ENCODE measurements around the gene ARHGEF7.

The ARHGEF7 gene

DNA sequence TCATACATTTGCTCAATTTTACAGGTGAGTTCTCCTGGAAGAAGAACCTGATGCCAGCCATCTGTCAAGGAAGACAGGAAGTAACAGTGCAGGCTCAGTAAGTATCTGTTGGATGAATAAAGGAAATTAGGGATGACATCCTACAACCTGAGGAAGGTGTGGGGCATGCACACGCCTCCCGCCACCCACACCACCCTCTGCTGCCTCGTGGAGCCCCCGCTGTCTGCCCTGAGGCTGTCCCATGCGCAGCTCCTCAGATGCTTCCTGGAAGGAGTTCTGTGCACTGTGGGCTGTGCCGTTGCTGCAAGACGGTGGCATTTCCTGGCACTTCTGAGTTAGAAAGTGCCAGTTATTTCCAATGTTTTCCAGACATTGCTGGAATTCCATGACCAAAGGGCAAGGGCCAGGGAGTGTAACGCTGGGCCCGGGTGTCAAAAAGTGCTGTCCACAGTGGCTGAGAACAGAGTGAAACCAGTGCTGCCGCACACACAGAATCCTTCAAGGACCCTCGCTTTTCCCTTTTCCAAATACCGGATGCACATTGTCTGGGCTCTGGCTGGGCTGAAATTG is 201.1 kb downstream of the ARHGEF7 start:
- DNase-seq = no peak

DNA sequence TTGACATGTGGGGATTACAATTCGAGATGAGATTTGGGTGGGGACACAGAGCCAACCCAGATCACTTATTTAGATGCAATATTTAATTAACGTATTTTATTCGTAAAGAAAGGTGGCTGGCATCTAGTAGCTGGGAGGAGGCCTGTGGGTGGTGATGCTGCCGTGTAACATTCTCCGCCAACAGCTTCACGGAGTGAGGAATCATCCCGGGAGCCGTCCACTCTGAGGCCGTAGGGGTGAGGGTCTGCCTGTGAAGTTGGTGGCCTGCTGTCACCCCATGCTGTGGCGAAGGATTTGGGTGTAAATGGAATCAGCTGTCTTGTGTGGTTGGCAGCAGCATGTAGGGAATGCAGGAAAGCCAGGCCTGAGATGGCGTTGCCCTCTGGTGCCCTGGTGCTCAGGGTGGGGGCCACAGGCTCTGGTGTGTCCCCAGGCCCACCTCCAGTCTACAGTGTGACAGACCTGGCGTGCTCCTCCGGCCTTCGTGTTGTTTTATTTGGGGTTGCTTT is 202.0 kb downstream of the ARHGEF7 start:
- no peak for DNase-seq

DNA sequence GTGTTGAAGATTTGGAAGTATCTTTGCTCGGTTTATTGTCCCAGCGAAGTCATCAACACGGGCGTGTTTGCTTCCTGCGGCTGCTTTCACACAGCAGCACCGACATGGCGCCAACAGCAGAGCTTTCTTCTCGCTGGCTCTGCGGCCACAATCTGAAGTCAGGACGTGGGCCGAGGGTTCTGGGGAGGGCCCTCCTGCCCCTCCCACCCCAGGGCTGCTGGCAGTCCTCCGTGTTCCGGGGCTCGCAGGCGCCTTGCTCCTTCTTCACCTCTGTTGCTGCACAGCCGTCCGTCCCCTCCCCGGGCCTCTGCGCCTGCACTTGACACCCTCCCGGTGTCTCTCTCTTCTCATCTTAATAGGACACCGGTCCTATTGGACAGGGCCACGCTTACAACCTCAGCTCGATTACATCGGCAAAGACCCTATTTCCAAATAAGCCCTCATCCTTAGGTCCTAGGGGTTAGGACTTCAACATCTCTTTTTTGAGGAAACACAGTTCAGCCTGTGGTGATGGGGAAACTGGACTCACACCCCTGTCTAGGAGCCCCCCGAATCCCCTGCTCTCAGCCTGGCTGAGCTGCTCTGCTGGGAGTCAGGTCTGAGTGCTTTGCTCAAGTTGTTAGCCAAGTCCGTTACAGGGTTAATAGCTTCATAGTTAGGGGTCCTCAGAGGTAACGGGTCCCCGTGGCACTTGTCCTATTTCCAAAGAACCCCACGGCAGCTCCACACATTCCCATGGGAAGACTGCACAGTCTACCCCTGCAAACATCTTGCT is 202.6 kb downstream of the ARHGEF7 start:
- DNase-seq = no peak

DNA sequence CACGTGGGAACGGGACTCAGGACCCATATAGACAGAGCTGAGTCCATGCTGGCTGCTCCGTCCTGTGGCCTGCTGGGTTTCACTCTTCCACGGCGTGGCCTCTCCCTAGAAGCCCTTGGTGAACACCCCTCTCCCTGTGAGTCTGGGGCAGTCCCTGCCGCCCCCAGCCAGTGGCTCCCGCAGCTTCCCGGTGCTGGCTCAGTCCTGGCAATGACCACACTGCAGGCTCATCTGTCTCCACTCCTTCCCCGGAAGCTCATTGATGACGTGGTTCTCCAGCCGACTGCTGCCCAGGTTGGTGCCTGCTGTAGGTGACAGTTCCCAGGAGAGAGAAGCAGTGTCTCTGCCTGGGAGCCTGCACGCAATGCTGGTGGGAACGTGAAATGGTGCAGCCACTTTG is 203.3 kb downstream of the ARHGEF7 start:
- DNase-seq = no peak

DNA sequence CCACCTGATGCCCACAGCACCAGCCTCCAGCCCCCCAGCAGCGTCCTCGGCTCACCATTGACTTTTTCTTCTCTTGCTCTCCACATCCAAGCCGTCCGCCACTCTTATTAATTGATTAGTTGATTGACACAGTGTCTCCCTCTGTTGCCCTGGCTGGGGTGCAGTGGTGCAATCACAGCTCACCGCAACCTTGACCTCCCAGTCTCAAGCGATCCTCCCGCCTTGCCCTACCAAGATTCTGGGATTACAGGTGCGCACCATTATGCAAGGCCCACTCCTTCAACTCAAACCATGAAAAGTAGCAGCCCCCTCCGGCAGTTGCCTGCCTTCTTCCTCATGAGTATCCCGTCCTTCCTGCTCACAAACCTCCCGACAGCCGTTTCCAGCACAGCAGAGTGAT is 204.4 kb downstream of the ARHGEF7 start:
- no peak for DNase-seq

DNA sequence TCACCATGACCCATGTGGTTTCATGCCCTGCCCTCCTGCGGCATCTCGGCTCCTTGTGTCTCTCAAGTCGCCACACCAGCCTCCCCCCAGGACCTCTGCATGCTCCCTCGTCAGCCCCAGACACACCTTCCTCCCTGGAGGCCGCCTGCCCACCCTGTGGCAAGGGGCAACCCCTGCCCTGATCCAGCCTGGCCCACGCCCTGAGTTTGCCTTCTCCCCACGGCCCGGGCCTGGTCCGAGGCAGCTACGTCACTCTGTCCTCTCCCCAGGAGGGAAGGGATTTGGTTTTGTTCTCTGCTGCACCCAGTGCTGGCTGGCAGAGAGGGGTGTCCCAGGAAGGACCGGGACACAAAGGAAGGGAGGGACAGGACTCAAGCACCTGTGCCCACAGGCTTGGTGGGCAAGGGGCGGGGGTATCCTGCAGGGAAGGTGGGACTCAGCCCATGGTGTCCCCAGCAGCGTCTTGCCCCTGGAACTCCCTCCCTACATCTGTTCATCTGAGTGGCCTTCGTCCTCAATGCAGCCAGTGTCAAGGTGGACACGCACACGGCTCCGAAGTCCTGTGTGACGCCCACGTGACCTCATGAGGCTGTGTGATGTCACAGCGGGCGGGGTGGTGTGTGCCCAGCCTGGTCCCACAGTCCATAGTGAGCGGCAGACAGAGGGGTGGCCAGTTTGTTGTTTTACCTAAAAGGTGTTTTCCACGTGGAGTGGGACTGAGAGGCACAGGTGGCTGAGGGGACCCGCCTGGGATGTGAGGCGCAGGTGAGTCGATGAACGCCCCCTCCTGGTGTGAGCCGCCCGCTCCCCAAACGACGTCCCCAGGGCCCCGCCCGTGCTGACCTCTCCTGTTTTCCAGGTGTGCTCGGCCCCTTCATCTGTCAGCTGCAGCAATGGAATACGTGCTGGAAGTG is 205.1 kb downstream of the ARHGEF7 start, which contains the start of gene TEX29:
TSS of gene TEX29 (plus strand) at position 645 of the 914 bp plus-strand sequence. CDS start at position 894, 249 bp downstream.
- no peak for DNase-seq

DNA sequence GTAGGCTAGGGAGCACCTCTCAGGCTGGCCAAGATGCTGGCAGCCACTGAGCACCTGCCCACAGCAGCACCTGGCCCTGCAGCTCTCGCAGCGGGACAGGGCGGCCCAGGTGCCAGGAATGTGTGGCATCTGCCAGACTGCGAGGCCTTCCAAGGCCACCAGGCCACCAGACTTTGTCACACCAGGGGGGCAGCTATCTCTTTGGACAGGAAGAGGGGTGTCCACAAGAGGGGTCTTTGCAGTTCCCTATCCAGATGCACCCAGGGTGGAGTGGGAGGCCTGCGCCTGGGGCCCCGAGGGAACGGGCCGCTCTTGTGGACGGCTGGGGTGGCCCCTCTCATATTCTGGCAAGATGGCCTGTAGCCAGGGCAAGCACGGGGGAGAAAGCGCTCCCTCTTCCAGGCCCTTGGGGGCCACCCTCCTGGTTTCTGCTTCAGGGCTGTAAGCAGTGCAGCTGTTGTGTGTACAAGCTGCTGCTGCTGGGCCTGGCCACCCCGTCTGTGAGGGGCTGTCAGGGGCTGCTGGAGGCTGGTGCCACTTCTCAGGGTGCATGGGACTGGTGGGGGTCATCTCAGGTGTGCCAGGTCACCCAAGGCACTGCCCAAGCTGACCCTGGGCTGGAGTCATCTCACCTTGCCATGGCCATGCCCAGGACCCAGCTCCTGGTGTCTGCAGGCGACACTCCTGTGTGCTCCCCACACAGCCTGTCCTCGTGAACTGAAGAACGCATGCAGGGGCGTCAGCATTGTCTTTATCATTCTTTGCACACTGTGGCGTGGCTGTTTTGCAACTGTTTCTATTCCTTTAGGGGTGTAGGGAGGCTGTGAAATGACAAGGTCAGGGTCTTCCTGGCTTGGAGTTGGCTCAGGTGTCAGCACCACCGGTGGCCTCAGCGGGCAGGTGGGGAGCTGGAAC is 207.1 kb downstream of the ARHGEF7 start:
- no peak for DNase-seq

DNA sequence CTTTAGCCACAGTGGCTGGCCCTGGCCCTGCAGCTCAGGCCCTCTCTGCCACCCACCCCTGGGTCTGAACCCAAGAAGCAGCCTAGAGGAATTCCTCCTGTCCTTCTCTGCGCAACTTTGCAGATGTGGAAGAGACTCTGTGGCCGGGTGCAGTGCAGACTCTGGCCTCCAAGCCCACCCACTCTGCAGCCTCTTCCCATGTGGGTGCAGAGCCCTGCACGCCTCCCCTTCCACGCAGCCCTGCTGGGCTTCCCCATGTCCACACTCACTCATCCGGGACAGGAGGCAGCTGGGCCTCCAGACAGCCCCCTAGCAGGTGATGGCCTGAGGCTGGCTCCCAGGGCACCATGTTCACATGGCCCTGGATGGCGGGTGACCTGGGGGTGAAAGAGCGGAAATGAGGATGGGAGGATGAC is 207.8 kb downstream of the ARHGEF7 start:
- no peak for DNase-seq

DNA sequence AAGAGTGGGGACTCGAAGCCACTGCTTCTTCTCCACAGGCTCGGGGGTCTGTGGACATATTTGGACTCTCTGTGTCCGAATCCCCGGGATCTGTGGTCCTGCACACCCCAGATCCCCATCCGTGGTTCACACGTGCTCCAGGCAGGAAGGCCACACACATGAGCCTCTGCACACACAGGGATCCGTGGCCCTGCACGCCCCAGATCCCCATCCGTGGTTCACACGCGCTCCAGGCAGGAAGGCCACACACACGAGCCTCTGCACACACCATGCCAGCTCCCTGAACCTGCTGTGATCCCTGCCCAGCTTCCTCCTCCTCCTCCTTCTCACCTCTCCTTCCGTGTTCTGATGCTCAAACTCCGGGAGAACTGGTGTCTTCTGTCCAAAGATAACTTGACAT is 208.4 kb downstream of the ARHGEF7 start:
- no peak for DNase-seq

DNA sequence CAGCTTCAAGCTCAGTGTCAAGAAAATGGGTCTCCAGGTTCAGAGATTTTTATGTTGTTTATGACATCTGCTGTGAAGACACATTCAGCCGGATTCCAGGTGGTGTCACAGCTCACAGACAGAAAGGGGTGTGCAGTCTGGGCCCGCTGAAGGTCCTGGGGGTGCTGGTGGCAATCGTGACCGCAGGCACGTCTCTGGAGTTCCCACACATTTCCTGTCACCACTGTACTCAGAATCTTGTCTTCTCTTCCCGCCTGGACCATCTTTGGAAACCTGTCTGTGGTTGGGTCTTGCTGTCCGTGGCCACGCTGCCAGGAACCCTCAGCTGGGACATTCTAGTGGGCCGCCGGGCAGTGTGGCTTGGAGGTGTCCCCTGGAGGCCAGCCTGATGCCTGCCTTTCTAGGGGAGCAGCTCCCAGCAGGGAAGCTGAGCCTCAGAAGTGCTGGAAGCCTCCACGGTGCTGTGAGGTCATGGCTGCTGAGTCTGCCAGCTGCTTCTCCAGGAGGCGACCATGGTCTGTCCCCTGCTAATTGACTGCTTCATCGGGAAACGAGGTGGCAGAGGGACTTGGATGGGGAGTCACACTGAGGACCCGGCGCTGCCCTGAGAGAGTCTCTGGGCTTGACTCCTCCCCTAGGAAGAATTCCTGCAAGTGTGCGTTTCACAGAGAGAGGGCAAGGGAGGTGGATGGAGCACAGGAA is 209.0 kb downstream of the ARHGEF7 start:
- DNase-seq = no peak

DNA sequence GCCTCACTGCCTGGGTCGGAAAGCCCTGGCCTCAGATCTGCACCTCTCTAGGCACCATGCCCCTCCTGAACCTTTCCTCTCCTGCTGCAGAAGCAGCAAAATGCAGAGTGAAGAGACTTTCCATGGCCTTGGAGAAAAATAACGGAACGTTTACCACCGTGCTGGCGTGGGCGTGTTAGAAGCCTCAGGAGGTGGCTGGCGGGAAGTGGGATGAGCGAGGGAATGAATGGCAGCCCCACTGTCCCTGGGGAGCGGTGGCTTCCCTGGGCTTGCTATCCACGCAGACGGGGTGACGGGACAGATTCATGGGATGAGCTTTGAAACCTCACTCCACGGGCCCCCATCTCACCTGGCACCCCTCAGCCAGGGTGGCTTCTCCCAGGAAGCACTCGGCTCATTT is 209.6 kb downstream of the ARHGEF7 start:
- no peak for DNase-seq

DNA sequence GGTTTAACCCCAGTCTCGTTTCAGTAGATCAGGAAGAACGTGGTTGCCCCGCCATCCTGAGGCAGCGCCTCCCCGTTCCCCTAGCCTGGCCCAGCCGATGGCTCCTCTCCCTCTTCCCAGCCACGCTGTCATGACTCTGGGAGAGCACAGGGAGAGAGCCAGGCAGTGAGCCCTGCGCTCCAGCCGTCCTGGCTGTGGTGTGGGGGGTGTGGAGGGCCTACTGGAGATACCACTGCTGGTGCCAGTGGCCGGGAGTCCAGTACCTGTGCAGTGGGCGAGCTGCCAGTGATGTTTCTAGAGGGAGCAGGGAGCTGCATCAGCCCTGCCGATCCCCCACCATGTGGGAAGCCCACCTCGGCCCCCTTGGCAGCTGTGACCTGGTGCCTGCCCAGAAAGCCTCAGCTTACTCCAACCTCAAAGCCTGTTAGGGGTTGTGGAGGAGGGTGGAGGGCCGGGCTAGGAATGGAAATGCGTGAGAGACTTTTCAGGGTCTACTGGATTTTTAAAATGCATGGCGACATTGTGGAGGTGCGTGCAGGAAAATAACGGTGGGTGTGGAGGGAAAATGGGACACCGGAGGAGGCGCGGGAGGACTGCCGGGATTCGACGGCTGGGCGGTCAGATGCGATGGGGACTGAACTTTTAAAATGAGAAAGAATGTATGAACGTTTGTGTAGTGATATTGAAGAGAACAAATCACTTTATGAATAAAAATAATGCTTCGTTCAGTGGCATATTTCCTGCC is 210.2 kb downstream of the ARHGEF7 start:
- DNase-seq = no peak

DNA sequence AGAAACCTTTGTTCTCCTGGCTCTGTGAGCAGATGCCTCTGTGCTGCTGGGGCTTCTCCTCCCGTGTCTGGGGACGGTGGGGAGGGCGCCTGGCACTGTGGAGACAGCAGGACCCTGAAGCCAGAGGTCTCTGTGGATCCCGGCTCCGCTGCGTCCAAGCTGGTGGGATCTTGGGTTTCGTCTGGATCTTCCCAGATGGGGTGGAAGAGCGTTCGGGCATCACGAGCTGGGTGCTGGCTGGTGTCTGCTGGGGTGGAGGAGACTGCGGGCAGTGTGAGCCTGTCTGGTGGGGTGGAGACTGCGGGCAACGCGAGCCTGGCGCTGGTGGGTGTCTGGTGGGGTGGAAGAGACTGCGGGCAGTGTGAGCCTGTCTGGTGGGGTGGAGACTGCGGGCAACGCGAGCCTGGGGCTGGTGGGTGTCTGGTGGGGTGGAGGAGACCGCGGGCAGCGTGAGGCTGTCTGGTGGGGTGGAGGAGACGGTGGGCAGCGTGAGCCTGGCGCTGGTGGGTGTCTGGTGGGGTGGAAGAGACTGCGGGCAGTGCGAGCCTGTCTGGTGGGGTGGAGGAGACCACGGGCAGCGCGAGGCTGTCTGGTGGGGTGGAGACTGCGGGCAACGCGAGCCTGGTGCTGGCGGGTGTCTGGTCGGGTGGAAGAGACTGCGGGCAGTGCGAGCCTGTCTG is 211.0 kb downstream of the ARHGEF7 start:
- no peak for DNase-seq

DNA sequence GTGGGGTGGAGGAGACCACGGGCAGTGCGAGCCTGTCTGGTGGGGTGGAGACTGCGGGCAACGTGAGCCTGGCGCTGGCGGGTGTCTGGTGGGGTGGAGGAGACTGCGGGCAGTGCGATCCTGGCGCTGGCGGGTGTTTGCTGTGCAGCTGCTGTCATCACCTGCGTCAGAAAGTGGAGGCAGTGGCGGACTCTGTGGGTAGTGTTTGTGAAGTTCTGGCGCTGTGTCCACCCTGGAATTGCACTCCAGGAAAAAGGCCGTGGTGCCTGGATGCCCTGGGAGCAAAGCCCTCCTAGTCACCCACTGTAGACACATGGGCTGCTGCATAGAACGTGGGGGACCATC is 211.5 kb downstream of the ARHGEF7 start:
- DNase-seq = no peak

DNA sequence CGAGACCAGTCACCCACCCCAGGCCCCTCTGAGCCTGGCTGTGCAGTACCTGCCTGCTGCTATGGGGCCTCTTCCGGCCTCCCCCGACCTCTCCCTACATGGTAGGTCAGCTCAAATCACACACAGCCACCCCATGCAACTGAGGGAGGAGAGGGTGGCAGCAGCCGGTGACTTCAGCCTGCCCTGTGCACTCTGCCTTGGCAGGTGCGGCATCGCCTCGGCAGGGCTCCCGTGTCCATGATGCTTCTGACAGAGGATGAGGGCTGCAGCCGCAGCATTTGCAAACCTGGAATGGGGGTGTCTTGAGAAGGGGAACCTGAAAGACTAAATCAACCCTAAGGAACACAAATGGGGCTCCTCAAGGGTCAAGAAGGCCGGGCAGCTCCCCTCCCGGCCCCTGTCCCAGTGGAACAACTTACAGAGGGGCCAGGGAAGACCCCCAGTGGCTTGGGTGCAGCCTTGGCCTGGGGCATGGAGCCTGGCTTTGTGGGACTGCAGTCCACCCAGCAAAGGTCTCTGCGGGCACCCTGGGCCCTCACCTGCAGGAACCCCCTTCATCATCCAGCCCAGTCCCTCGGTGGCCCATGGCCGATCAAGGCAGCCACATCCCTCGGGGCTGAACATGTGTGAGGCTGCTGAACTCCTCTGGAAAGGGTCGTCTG is 212.0 kb downstream of the ARHGEF7 start:
- no peak for DNase-seq

DNA sequence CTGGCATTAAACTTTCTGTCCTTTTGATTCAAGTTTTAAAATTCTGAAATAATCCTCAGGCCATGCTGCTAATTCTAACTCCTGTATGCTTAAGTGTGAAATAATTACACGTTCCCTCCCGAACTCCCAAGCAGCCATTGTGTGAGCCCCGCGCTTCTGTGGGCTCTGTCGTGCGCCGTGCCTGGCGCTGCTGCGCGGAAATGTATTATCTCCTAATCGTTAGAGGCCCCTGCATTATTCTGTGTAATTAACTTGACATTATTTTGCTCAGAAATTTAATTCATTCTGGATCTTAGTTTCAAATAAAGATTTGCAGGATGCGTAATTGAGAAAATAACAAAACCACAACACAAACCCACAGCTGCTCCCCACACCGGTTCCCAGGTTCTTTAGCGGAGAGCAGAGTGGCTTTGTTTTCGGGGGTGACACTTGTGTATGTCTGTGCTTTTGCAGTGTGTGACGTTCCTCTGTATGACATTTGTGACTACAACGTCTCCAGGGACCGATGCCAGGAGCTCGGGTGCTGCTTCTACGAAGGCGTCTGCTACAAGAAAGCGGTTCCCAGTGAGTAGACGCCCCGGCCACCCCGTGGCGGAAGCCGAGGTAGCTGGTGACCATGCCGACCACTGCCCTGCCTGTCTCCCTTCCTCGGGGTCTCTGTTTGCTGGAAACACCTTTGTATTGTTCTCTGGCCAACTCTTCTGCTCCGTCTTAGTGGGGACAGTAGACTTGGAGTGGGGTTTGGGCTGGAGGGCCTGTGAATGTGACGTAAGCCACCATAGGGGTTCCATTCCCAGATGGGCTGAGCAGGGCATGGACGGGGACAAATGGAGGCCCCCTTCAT is 212.8 kb downstream of the ARHGEF7 start:
- DNase-seq = no peak

DNA sequence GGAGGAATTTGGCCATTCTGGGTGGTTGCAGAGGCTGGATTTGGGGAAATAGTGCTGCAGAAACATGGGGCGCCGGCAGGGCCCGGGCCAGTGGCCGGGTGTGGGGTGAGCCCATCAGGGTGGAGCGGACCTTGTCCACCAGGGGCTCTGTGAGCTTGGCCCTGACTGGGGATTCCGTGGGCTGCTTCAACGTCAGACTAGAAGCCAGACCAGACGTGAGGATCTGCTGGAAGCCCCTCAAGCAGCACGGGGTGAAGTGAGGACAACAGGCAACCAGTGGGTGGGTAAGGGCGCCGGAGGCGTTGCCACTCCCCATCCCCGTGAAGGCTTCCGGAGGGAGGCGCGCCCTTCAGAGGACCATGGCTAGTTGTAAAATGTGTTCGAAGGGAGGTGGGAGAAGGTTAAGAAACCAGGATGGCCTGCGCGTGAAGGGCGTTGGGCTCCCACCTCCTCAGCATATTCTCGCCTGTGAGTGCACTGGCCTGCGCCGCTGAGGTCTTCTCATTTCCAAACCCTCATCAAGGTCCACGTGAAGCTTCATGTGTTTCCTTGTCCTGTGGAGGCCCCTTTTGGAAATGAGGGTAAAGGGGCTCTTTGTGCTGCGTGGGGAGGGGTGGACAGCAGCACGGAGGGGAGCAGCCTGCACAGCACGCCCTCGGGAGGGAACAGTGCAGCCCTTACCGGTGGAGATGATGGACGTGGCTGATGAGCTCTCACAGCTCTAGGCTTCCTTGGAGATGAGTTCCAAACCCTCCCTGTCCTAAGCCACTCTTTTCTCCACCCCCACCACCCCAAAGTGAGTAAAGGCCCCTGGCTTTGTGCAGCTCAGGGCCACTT is 213.7 kb downstream of the ARHGEF7 start:
- DNase-seq = no peak

DNA sequence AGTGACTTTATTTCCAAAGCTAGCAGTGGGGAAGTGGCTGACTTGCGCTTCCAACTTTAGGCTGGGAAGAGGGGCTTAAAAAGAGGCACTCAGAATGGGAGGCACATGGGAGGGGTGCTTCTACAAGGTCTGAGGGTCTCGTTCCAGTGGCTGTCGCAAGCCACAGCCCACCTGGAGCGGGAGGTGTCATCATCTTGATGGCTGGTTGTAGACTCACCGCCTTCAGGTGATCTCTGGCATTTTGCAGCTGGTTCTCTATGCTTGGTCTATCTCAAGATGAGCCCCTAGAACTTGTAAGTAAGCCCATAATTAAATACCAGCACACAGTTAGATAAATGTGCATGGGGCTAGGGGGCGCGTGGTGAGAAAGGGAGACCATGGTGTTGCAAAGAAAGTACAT is 214.5 kb downstream of the ARHGEF7 start:
- no peak for DNase-seq
